ENCODE results near the gene SSH3. TPM values are rescaled to one million over a fixed set of nuclear protein-coding genes. Genes with fewer than 3 reads are reported as not detected.

Gene SSH3
- total and polyA plus RNA-seq, 7 experiments from 2014 or later: 1.1 to 23.8 (median 14.8) TPM

DNA sequence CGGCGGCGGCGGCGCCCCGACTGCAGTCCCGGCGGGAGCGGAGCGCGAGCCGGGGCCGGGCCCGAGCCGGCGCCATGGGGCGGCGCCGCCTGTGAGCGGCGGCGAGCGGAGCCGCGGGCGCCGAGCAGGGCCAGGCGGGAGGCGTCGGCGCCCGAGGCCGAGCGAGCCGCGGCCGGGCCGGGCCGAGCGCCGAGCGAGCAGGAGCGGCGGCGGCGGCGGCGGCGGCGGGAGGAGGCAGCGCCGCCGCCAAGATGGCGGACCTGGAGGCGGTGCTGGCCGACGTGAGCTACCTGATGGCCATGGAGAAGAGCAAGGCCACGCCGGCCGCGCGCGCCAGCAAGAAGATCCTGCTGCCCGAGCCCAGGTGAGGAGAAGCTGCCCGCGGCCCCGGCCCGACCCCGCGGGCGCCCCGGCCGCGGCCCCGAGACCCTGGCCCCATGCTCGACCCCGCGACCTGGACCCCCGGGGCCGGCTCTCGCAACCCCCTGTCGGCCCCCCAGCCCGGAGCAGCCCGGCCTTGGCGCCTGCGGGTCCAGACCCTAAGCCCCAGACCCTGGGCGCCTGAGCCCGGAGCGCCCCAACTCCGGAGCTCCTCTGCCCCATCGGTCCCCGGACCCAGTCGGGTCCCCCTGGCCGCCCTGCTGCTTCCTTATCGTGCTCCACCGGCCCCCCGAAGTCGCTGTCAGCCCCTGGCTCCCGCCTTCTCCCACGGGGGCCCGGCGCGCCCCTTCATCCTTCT lies 36.7 kb upstream of the SSH3 start, which contains the start of gene GRK2:
Gene GRK2, plus strand, starts transcription at position 25 of the 739 bp plus-strand sequence. Its CDS starts 227 bp downstream, at position 252.
- H3K27me3 Mint-ChIP-seq: no peaks in the 10 kb centered on the region
- CTCF ChIA-PET: interaction anchor here (1.5 to 3.8 kb wide), 5 partner anchors 10 to 79 kb away, joined by 3 to 24 read pairs (median 13); partner anchors contain the start of gene ANKRD13D
- H3K4me1 Mint-ChIP-seq: peaks cover 30 to 80% (median 66%) of the 10 kb centered on the region in 7 donors
- H3K36me3 Mint-ChIP-seq: peaks cover 0 to 42% (median 18%) of the 10 kb centered on the region in 5 donors
- peaks cover 50 to 63% of the 10 kb centered on the region in 2 donors for H3K4me1 ChIP-seq (ENCODE audit: control insufficient read depth in 2 of 2, insufficient read depth in 2 of 2, low read length in 2 of 2)
- H3K9me3 ChIP-seq (ENCODE audit: control insufficient read depth in 2 of 3, low read length in 3 of 3): no peaks in the 10 kb centered on the region
- H3K4me3 Mint-ChIP-seq: peak within 1 kb of the TSS; percentile 93 to 99 (median 98)
- peak within 1 kb of the TSS; percentile 93 for H3K27ac ChIP-seq (ENCODE audit: low read depth, low read length)
- no peaks in the 10 kb centered on the region for H3K27me3 ChIP-seq (ENCODE audit: control insufficient read depth in 2 of 2, insufficient read depth in 2 of 2, low read length in 2 of 2)
- intact Hi-C loops (cut with micrococcal nuclease): loop anchor here (1.0 to 5.0 kb wide), 4 partner anchors 22 to 241 kb away; partner anchors contain the start of genes ANKRD13D (in 1 of the 2), CDK2AP2 (in 1 of the 2) and PITPNM1 (in 1 of the 2)
- no peaks in the 10 kb centered on the region for H3K9me3 Mint-ChIP-seq
- H3K4me3 ChIP-seq (ENCODE audit: low read length): peak within 1 kb of the TSS; percentile 94
- peaks cover 0 to 12% (median 5%) of the 10 kb centered on the region in 3 experiments for H3K36me3 ChIP-seq (ENCODE audit: control insufficient read depth in 2 of 3, insufficient read depth in 3 of 3, low read length in 3 of 3)
- peak within 1 kb of the TSS; percentile 91 to 100 (median 97) for H3K27ac Mint-ChIP-seq
- ATAC-seq: peak; percentile 35
- POLR2A ChIA-PET: interaction anchor here (0.8 to 15.1 kb wide), 8 partner anchors 9 to 86 kb away, joined by 3 to 729 read pairs (median 10); partner anchors contain the start of genes ANKRD13D and POLD4
- DNase-seq: peak in 1 of 9 donors; percentile 24

DNA sequence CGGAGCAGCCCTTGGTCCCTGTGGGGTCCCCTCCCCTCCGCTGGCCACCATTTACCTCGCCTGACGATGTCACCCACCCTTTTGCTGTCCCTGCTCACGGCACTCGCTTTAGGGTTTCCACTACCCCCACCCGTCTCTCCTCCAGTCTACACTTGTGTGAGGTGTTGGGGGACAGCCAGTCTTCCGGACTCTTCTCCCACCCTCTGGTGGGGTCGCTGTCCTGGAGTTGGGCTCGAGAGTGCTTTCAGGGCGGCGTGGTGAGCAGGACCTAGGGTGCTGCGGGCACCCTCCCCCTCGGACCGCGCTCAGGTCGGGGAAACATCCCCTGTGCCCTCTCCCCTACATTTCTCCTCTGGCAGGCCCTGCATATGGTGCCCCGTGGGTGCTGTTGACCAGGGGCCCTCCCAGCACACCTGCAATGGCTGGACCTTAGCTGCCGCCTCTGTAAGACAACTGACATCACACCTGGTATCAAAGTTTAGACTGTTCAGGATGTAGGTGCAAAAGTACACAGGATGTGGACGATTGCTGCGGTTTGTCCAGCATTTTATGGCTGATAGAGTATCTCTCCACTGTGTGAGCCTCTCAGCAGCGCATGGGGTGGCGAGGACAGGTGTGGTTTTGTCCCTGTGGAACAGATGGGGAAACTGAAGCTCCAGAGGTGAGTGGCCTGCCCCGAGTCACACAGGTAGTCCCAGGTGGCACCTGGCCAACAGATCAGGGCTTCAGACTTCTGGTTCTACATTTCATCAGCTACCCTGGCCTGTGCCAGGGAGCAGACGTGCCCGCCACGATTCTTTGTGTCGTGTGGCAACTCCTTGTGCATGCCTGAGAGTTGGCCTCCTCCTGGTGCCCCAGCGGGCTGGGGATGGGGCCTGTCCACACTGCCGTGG lies 35.9 kb upstream of the SSH3 start:
- POLR2A ChIA-PET: interaction anchor here (0.7 to 15.1 kb wide), 17 partner anchors 8 to 198 kb away, joined by 3 to 729 read pairs (median 5); partner anchors contain the start of genes ANKRD13D, POLD4, PPP1CA and SSH3
- H3K27ac ChIP-seq (ENCODE audit: low read depth, low read length): peak overlapping the region; percentile 93
- H3K4me1 ChIP-seq (ENCODE audit: control insufficient read depth in 2 of 2, insufficient read depth in 2 of 2, low read length in 2 of 2): peaks cover 57 to 63% of the 10 kb centered on the region in 2 donors
- H3K4me1 Mint-ChIP-seq: peaks cover 32 to 83% (median 66%) of the 10 kb centered on the region in 7 donors
- no peak for ATAC-seq
- peaks cover 0 to 47% (median 18%) of the 10 kb centered on the region in 5 donors for H3K36me3 Mint-ChIP-seq
- no peaks in the 10 kb centered on the region for H3K27me3 ChIP-seq (ENCODE audit: control insufficient read depth in 2 of 2, insufficient read depth in 2 of 2, low read length in 2 of 2)
- CTCF ChIA-PET: interaction anchor here (0.9 to 3.8 kb wide), 7 partner anchors 9 to 78 kb away, joined by 3 to 24 read pairs (median 8); partner anchors contain the start of gene ANKRD13D
- H3K9me3 ChIP-seq (ENCODE audit: control insufficient read depth in 2 of 3, low read length in 3 of 3): no peaks in the 10 kb centered on the region
- H3K9me3 Mint-ChIP-seq: no peaks in the 10 kb centered on the region
- DNase-seq: peak in 4 of 9 donors; percentile 32 to 43 (median 39)
- H3K27me3 Mint-ChIP-seq: no peaks in the 10 kb centered on the region
- intact Hi-C loops (cut with micrococcal nuclease): loop anchor here (1.0 to 5.0 kb wide), 4 partner anchors 10 to 240 kb away; partner anchors contain the start of genes ANKRD13D (in 1 of the 2), CDK2AP2 (in 1 of the 2) and PITPNM1 (in 1 of the 2)
- peaks cover 0 to 12% (median 5%) of the 10 kb centered on the region in 3 experiments for H3K36me3 ChIP-seq (ENCODE audit: control insufficient read depth in 2 of 3, insufficient read depth in 3 of 3, low read length in 3 of 3)
- peak overlapping the region; percentile 94 for H3K4me3 ChIP-seq (ENCODE audit: low read length)
- H3K27ac Mint-ChIP-seq: peak overlapping the region; percentile 91 to 100 (median 97)
- H3K4me3 Mint-ChIP-seq: peak overlapping the region; percentile 93 to 99 (median 98)

DNA sequence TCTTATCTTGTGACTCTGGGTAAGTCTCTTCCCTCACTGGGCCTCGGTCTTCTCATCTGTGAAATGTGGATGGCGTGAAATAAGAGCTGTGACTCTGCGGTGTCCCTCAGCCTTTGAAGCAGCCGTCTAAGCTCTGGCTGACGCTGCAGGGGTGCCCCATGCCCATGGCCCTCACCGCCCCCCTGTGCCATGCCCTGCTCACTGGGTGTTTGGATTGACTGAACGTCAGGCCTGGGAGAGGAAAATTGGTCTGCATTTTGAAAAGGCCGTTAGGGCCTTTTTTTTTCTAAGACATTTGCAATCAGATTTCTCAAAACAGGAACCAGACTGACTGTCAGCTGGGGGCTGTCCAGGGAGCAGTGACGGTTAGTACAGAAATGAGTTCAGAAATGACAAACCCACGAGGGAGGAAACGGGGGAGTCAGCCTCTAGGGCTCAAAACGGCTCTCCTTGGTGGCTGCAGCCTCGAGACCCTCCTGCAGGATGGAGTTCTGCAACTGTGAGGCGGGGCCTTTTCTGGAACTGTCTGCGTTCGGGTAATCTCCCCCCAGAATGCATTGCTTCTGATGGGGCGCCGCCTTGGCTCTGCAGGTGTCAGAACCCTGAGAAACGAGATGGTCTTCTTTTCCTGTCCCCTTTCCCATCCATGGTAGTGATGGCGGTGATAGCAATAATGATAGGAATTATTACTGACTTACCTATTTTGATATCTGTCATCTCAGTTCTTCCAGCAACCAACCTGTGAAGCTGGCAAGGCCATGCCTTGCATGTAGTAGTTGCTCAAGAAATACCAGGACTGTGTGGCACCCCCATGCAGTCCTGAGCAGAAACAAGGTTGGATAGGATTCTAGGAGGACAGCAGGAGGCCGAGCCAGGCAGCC lies 35.0 kb upstream of the SSH3 start:
- H3K4me3 Mint-ChIP-seq: peak overlapping the region; percentile 93 to 99 (median 98)
- Histone ChIP-seq H3K27me3 (ENCODE audit: control insufficient read depth in 2 of 2, insufficient read depth in 2 of 2, low read length in 2 of 2) (no peaks in the 10 kb centered on the region), H3K4me1 (ENCODE audit: control insufficient read depth in 2 of 2, insufficient read depth in 2 of 2, low read length in 2 of 2) (peaks cover 59 to 63% of the 10 kb centered on the region in 2 donors), H3K27ac (ENCODE audit: low read depth, low read length) (peak overlapping the region; percentile 93), H3K9me3 (ENCODE audit: control insufficient read depth in 2 of 3, low read length in 3 of 3) (no peaks in the 10 kb centered on the region), H3K36me3 (ENCODE audit: control insufficient read depth in 2 of 3, insufficient read depth in 3 of 3, low read length in 3 of 3) (peaks cover 0 to 21% (median 5%) of the 10 kb centered on the region in 3 experiments), H3K4me3 (ENCODE audit: low read length) (peak overlapping the region; percentile 94)
- H3K4me1 Mint-ChIP-seq: peaks cover 28 to 83% (median 66%) of the 10 kb centered on the region in 7 donors
- H3K27me3 Mint-ChIP-seq: no peaks in the 10 kb centered on the region
- peaks cover 0 to 51% (median 18%) of the 10 kb centered on the region in 5 donors for H3K36me3 Mint-ChIP-seq
- no peaks in the 10 kb centered on the region for H3K9me3 Mint-ChIP-seq
- peak overlapping the region; percentile 91 to 100 (median 97) for H3K27ac Mint-ChIP-seq
- POLR2A ChIA-PET: interaction anchor here (0.6 to 15.1 kb wide), 20 partner anchors 7 to 197 kb away, joined by 3 to 729 read pairs (median 4); partner anchors contain the start of genes ANKRD13D, PPP1CA and SSH3
- CTCF ChIA-PET: interaction anchor here (0.9 to 3.8 kb wide), 8 partner anchors 8 to 77 kb away, joined by 3 to 24 read pairs (median 6); partner anchors contain the start of gene ANKRD13D
- intact Hi-C loops (cut with micrococcal nuclease): loop anchor here (1.0 to 5.0 kb wide), 3 partner anchors 9 to 239 kb away; partner anchors contain the start of genes CDK2AP2 (in 1 of the 2) and PITPNM1 (in 1 of the 2)
- peak in 8 of 9 donors; percentile 48 to 69 (median 57) for DNase-seq
- ATAC-seq: peak; percentile 50

DNA sequence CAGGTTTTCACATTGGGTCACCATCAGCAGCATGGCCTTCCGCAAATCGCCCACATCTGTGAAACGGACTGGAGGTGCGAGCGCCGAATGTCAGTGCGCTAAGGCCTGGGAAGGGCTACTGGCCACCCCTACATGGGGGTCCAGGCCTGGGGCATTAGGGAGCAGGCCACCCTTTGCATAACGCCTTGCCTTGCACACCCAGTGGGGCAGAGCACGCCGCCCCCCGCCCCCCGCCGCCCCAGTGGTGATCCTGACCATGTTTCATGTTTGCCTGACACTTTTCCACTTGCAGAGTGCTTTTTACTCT lies 34.4 kb upstream of the SSH3 start:
- intact Hi-C loops (cut with micrococcal nuclease): loop anchor here (1.0 to 5.0 kb wide), 3 partner anchors 8 to 238 kb away; partner anchors contain the start of genes CDK2AP2 (in 1 of the 2) and PITPNM1 (in 1 of the 2)
- Mint-ChIP-seq H3K4me1 (peaks cover 28 to 82% (median 70%) of the 10 kb centered on the region in 7 donors), H3K9me3 (no peaks in the 10 kb centered on the region), H3K4me3 (peak overlapping the region; percentile 93 to 99 (median 98)), H3K27me3 (no peaks in the 10 kb centered on the region), H3K27ac (peak overlapping the region in 8 of 9 donors; percentile 93 to 100 (median 97)), H3K36me3 (peaks cover 0 to 51% (median 18%) of the 10 kb centered on the region in 5 donors)
- H3K36me3 ChIP-seq (ENCODE audit: control insufficient read depth in 2 of 3, insufficient read depth in 3 of 3, low read length in 3 of 3): peaks cover 0 to 21% (median 5%) of the 10 kb centered on the region in 3 experiments
- ATAC-seq: no peak
- H3K9me3 ChIP-seq (ENCODE audit: control insufficient read depth in 2 of 3, low read length in 3 of 3): no peaks in the 10 kb centered on the region
- H3K27me3 ChIP-seq (ENCODE audit: control insufficient read depth in 2 of 2, insufficient read depth in 2 of 2, low read length in 2 of 2): no peaks in the 10 kb centered on the region
- DNase-seq: no peak
- H3K27ac ChIP-seq (ENCODE audit: low read depth, low read length): peak overlapping the region; percentile 93
- ChIA-PET CTCF (interaction anchor here (1.0 to 3.8 kb wide), 5 partner anchors 8 to 51 kb away, joined by 3 to 24 read pairs (median 4); partner anchors contain the start of gene ANKRD13D), POLR2A (interaction anchor here (0.6 to 15.1 kb wide), 11 partner anchors 17 to 140 kb away, joined by 3 to 729 read pairs (median 4); partner anchors contain the start of genes ANKRD13D, RAD9A and SSH3)
- H3K4me1 ChIP-seq (ENCODE audit: control insufficient read depth in 2 of 2, insufficient read depth in 2 of 2, low read length in 2 of 2): peaks cover 65 to 66% of the 10 kb centered on the region in 2 donors
- H3K4me3 ChIP-seq (ENCODE audit: low read length): peak overlapping the region; percentile 94
